Stimulated activated CD4-positive, alpha-beta T cell treated with anti-CD3 and anti-CD28 coated beads, TNF-alpha, amount 100 ng/mL, for 1 hour (primary cell): ENCODE data around the gene CD58.
"Not testable (repeated sequence)": the region's sequence is repeated elsewhere in the genome, so short reads cannot be mapped to it uniquely, and the experiment has no call there.

Source experiments
- DNase-seq, 3 donors: peaks; one replicate each; pipeline ENCODE4 v3.0.0-alpha.2; 2020; ENCODE audit warnings: low read depth in 3 of 3, low spot score in 1 of 3

Gene CD58

DNA sequence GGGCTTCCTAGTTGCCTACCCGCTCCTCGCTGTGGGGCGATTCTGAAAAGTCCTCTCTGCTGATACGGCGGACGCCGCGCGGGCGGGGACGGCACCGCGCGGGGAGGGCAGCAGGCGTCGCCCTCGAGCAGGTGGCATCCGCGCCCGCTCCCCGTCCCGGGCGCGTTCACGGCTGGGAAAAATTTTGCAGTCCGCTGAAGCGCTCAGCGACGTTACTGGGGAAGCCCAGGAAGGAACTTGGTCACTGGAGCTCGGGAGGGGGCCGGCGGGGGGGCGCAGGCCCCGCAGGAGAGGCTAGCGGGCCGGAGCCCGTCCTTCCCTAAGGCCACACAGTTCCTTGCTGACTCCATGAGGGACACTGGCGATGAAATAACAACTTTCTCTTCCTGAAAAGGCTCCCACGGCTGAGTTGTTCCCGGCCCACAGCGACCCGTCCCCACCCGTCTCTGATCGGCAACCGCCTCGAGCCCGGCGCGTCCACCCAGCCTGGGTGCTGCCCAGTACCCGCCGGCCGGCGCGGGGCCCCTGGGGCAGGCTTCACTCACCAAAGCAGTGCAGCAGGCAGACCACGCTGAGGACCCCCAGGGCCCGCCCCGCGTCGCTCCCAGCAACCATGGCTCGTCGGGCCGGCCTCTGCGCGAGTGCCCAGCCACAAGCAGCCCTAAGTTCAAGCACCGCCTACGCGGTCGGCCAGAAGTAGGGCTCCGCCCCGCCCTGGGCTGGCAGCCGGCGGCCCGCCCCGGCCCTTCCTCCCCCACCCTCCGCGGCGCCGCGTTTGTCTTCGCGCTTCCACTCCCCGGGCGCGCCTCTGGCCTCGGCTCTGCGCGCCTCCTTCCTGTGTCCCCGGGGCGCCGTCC lies at the start of gene CD58:
TSS of gene CD58 (minus strand) at position 669 of the 857 bp plus-strand sequence. CDS start at position 615, 54 bp downstream.
- peak in 2 of 3 donors; percentile 62 to 69 for DNase-seq

GRCh38 chr1:116620392-116620791 lies 49.6 kb upstream of the CD58 start:
- DNase-seq: not testable (repeated sequence)

- DNase-seq: not testable (repeated sequence)
Observed at GRCh38 chr1:116619106-116619505, 48.3 kb upstream of the CD58 start.

GRCh38 chr1:116617808-116618207 lies 47.0 kb upstream of the CD58 start:
- not testable (repeated sequence) for DNase-seq

- DNase-seq: not testable (repeated sequence)
Observed at GRCh38 chr1:116613825-116614224, 43.0 kb upstream of the CD58 start.

GRCh38 chr1:116609801-116610371 lies 39.1 kb upstream of the CD58 start:
- DNase-seq: not testable (repeated sequence)

GRCh38 chr1:116608841-116609240 lies 38.0 kb upstream of the CD58 start:
- not testable (repeated sequence) for DNase-seq

DNA sequence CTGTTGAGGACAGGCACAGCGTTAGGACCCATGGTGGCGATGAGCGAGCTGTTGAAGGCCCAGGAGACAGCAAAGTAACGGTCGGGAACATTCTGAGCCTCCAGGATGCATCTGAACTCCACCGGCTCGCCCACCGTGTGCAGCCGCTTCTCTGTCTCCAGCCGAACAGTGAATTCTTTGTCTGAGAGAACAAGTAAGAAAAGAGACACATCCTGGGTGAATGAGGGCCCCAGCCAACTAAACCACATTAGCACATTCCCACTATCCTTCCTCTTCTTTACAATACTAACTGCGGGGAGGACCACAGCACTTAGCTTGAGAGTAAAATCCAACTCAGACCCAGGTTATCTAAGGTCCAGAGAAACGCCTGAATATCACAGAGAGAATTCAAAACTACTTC lies 37.3 kb upstream of the CD58 start:
- DNase-seq: not testable (repeated sequence)

DNA sequence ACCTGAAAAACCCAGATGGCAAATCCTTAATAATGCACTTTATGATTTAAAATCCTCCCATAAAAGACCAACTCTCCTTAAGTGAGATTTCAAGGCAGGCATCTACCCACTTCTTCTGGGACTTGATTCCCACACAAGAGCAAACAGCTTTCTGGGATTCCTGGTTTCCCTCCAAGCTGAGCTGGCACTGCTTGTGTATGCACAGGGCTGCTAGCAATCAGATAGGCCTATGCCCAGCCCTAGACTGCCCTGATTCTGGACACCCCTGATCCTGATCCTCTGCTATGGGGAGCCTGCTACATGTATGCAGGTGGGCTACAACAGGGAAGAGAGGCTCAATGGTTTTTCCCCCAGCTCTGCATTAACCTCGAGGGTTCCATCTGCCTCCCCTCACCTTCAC lies 36.6 kb upstream of the CD58 start:
- DNase-seq: not testable (repeated sequence)

GRCh38 chr1:116606067-116606466 lies 35.2 kb upstream of the CD58 start:
- DNase-seq: not testable (repeated sequence)

DNA sequence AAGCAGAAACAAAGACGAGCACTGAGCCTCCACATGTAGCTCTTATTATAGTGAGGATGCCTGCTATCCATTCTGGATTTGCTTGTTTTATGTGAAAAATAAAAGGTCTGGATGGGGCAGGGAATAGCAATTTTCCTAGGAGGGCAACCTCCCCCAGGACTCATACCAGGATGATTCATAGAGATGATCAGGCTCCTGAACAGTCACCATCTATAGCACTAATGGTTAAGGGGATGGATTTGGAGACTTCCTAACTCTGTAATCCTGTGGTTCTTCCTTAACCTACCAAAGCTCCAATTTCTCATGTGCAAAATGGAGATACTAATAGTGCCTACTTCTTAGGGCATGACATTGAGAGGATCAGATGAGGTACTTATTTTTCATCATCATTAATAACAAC lies 34.5 kb upstream of the CD58 start:
- no peak for DNase-seq

DNA sequence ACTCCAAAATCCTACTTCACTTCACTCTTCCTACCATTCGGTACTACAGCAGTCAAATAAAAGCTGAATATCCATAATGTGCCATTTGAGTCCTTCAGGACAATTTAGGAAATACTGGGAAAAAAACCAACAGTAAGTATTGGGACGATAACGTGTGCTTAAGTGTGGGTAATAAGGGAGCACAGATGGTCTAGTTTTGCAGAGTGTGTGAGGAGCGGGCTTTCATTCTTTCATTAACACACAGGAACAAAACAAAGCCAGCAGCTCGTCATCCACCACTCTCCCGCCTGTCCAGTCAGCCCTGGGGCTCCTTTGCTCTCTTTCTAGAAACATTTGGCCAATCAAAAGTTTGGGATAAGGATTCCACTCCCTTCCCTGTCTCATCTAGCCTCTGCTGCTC lies 33.6 kb upstream of the CD58 start:
- not testable (repeated sequence) for DNase-seq

DNA sequence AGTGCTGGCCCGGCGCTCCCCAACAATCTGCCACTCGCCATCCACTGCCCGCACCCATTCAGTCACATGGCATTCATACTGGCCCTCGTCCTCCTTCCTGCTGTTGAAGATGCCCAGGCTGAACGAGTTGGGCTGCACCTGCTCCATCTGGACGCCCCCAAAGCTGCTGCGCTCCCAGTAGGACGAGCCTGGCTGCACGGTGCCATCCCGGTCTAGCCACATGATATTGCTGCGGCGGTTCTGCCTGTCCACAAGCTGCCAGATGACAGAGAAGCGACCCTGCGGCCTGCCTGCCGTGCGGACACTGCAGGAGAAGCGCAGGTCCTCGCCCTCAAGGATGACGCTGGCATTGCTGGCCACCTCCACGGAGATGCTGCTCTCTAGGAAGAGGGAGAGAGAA lies 32.8 kb upstream of the CD58 start:
- not testable (repeated sequence) for DNase-seq

DNA sequence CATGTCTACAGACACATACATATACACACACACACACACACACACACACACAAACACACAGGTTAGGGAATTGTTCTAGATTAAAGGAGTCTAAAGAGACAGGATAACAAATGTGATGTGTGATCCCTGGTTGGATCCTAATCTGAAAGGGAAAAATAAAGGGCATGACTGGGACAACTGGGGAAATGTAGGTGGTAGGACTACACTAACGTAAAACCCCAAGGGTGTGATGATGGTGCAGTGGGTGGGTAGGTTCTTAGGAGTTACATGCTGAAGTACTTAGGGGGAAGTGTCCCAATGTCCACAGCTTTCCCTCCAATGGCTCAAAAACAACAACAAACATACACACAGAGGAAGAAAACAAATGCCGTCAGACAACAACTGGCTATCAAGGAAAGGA lies 28.5 kb upstream of the CD58 start:
- not testable (repeated sequence) for DNase-seq

DNA sequence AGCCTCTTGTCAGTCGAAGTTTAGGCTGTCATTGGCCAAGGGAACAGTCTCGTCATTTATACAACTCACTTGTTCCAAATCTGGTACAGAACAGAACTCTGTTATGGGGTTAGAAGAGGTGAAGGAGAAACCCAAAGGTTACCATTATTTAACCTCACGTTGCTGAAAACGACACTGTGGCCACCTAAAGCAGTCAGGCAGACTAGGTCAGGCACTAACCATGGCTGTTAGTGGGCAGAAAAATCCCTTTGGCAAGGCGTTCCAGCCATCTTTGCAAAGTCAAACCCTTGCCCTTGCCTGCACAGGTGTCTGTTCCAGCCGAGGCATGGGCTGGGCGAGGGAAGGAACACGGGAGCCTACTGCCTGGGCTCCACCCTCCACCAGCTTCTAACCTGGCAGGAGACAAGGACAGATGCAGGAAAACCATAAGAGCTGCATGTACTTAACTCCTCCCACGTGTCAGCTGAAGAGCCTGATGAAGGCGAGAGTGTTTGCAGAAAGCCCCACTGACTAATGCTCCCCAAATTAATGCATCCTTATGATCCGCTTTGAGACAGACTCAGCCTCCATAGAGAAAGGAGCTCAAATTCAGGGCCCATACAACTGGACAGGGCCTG lies 27.7 kb upstream of the CD58 start:
- DNase-seq: not testable (repeated sequence)

DNA sequence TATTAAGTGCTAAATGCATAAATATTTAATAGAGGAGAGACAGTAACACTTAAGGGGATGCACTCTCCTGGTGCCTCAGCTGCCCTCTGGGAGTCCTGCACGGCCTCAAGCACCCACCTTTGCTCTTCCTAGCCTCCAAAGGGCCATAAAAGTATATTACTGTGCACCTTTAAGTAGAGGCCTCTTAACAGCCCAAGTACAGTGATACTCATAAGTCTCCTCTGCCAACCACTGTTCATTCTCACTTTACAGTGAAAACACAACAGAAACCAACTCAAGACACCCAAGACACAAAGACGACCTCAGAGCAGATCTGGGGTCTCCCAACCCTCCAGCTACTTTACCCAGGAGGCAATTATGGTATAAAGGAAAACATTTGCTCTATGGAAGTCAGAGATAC lies 26.6 kb upstream of the CD58 start:
- not testable (repeated sequence) for DNase-seq

DNA sequence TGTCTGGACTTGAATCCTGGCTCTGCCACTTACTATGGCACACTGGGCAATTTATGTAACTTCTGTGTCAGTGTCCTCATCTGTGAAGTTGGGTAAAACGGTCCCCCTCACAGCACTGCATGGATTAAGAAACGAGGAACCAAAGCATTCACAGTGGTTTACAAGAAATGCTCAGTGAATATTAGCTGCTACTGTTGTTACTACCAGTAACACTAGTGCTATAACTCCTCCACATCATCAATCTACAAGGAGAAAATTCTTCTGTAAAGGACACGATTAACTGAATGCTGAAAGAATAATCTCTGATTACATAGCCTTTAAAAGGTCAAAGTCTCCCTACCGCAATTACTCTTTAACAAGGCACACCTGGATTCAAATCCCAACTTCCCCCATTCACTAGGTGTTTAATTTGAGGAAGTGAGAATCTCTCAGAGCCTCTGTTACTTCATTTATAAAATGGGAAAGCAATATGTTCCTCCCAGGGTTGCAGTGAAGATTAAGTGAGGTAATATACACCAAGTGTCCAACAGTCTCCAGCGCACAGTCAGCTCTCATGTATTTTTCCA lies 26.0 kb upstream of the CD58 start:
- not testable (repeated sequence) for DNase-seq

DNA sequence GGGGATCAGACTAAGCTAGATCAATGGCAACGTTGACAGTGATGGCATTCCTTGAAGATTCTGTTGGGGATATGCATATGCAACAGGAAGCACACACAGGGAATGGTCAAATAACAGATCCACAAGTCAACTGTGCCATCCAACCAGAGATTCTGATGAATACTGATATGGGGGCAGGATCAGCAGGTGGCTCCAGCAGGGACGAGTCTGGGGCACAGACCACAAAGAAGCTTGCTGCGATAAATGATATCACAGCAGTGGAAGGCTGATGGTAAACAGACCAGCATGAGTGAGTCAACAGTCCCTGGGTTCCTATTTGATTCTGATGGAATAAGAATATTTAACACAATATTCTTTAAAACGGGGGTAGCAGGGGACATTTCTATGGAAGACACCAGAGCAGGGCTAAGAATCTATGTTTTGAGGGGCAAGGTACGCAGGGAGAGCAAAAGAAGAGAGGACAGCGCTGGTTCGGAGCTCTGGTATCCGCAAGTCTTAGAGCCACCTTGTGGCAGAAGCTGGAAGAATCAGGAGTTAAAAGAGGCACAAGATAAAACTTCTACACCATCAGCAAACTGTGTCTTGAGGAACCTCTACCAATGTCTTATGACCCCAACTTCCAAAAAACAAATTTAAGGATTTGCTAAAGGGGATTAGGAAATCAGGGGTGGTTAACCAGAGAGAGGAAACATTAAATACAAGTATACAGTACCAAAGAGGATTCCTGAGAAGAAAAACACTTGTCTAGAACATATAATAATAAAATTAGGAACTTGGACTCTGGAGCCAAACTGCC lies 25.3 kb upstream of the CD58 start:
- not testable (repeated sequence) for DNase-seq

DNA sequence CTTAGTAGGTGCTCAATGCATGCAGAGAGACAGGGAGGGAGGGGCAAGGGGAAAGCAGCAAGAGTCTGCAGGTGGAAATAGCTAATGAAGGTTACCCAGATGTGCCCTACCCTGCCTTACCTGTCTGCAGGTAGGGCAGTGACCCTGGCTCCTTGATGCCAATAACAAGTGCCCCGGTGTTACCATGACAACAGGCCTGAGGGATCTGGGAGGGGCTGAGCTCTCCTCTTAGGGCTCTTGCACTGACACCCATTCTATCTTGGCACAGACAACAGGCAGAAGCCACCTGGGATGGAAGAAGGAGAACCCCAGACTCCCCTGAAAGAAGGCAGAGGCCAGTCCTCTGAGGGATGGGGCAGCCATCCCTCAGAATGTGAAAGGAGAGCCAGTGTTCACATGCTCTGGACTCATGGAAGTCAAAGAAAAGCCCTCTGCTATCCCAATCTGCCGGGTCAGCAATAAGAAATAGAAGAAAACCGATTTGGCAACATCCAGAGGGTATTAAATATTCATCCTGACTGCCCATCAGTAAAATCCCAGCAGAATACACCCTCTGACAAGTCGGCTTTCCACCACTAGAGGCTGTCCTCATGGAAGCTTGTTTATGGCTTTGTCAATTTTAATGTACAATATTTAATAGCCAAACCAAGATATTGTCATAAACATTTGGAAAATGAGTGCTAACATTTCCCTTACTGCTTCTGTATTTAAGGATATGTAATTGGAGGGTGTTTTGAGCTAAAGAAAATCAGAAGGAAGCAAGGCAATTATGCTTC lies 24.4 kb upstream of the CD58 start:
- not testable (repeated sequence) for DNase-seq

- not testable (repeated sequence) for DNase-seq
Observed at GRCh38 chr1:116593977-116594376, 23.2 kb upstream of the CD58 start.
